GM23338 (cell line): Measurements from ENCODE around the gene MGAT5. TPM values are rescaled to one million over a fixed set of nuclear protein-coding genes. Genes with fewer than 3 reads are reported as not detected.

Source experiments
- ATAC-seq: fragments of 200-7000 bp; cut with Tn5 transposase; 3 replicates; pipeline ENCODE4 v1.9.1; 2020
- DNase-seq: peaks from one replicate; pipeline ENCODE4 v3.0.0-alpha.2; 2015; ENCODE audit warnings: low spot score
- H2AFZ ChIP-seq: fragments of 200-600 bp; sonication (generic); 2 replicates; pipeline ENCODE4 v1.8.0; 2016; ENCODE audit warnings: antibody characterized with exemption, mild to moderate bottlenecking, moderate library complexity
- H3F3A ChIP-seq: fragments of 200-600 bp; sonication (generic); replicated peaks from 2 replicates; pipeline ENCODE4 v1.8.0; 2017; ENCODE audit warnings: antibody characterized with exemption, mixed run types, low read depth
- H3K27ac ChIP-seq: fragments of 200-600 bp; sonication (generic); 2 replicates; pipeline ENCODE4 v1.6.1; 2016; ENCODE audit warnings: low read depth
- H3K27me3 ChIP-seq: fragments of 200-600 bp; sonication (generic); 2 replicates; pipeline ENCODE4 v1.8.0; 2016; ENCODE audit warnings: mild to moderate bottlenecking, mixed run types, moderate library complexity; ENCODE audit not compliant: insufficient read depth
- H3K36me3 ChIP-seq: fragments of 200-600 bp; sonication (generic); 2 replicates; pipeline ENCODE4 v1.8.0; 2016; ENCODE audit warnings: mild to moderate bottlenecking; ENCODE audit not compliant: insufficient read depth
- H3K4me1 ChIP-seq: fragments of 200-600 bp; sonication (generic); 2 replicates; pipeline ENCODE4 v1.8.0; 2016; ENCODE audit warnings: mild to moderate bottlenecking, moderate library complexity; ENCODE audit not compliant: insufficient read depth
- H3K4me2 ChIP-seq: fragments of 200-600 bp; sonication (generic); 2 replicates; pipeline ENCODE4 v1.7.1; 2017; ENCODE audit warnings: mixed run types
- H3K4me3 ChIP-seq: fragments of 200-600 bp; sonication (generic); 2 replicates; pipeline ENCODE4 v1.6.1; 2016; ENCODE audit warnings: mixed run types
- H3K79me2 ChIP-seq: fragments of 200-600 bp; sonication (generic); replicated peaks from 2 replicates; pipeline ENCODE4 v1.8.0; 2017; ENCODE audit warnings: mild to moderate bottlenecking; ENCODE audit not compliant: insufficient read depth
- H3K9me2 ChIP-seq: fragments of 200-600 bp; sonication (generic); 2 replicates; pipeline ENCODE4 v1.8.0; 2017; ENCODE audit not compliant: insufficient read depth
- H4K20me1 ChIP-seq: fragments of 200-600 bp; sonication (generic); replicated peaks from 2 replicates; pipeline ENCODE4 v1.8.0; 2017; ENCODE audit warnings: mild to moderate bottlenecking; ENCODE audit not compliant: insufficient read depth
- H3K27ac Mint-ChIP-seq: 2 replicates; pipeline ENCODE4 v1.8.0; 2020; ENCODE audit warnings: inconsistent platforms, mild to moderate bottlenecking, moderate library complexity, mixed read lengths
- H3K27me3 Mint-ChIP-seq: 3 replicates; pipeline ENCODE4 v1.8.0; 2022; ENCODE audit warnings: low read depth, mild to moderate bottlenecking, moderate library complexity, mixed read lengths, inconsistent platforms; ENCODE audit not compliant: insufficient read depth, poor library complexity
- H3K36me3 Mint-ChIP-seq: 3 replicates; pipeline ENCODE4 v1.8.0; 2021; ENCODE audit warnings: low read depth, mild to moderate bottlenecking, inconsistent platforms, moderate library complexity, mixed read lengths
- H3K4me1 Mint-ChIP-seq: 3 replicates; pipeline ENCODE4 v1.8.0; 2020; ENCODE audit warnings: mild to moderate bottlenecking, inconsistent platforms, mixed read lengths
- H3K4me3 Mint-ChIP-seq: 3 replicates; pipeline ENCODE4 v1.8.0; 2021; ENCODE audit warnings: moderate library complexity, mild to moderate bottlenecking, inconsistent platforms, mixed read lengths
- H3K9me3 Mint-ChIP-seq: 3 replicates; pipeline ENCODE4 v1.8.0; 2020; ENCODE audit warnings: moderate library complexity, mild to moderate bottlenecking, inconsistent platforms, mixed read lengths
- CREB1 ChIP-seq: fragments of 250-450 bp; sonication (Bioruptor Pico); IDR thresholded peaks from 2 replicates; pipeline ENCODE4 v1.5.0; 2020; ENCODE audit warnings: low read depth, mild to moderate bottlenecking, moderate library complexity
- EZH2 ChIP-seq: fragments of 200-600 bp; sonication (generic); IDR thresholded peaks from one replicate; pipeline ENCODE4 v1.8.0; 2017; ENCODE audit warnings: antibody characterized with exemption, mild to moderate bottlenecking, low read depth; ENCODE audit not compliant: unreplicated experiment
- EZH2phosphoT487 ChIP-seq: fragments of 200-600 bp; sonication (generic); IDR thresholded peaks from one replicate; pipeline ENCODE4 v1.8.1; 2018; ENCODE audit warnings: antibody characterized with exemption; ENCODE audit not compliant: unreplicated experiment
- JUNB ChIP-seq: IDR thresholded peaks from one replicate; pipeline ENCODE4 v1.6.1; 2016; ENCODE audit warnings: antibody characterized with exemption; ENCODE audit not compliant: unreplicated experiment
- NANOG ChIP-seq: IDR thresholded peaks from 2 replicates; pipeline ENCODE4 v1.6.1; 2016; ENCODE audit warnings: antibody characterized with exemption, borderline replicate concordance
- POLR2AphosphoS5 ChIP-seq: IDR thresholded peaks from 2 replicates; pipeline ENCODE4 v1.6.1; 2016; ENCODE audit warnings: antibody characterized with exemption, low read depth
- STAT1 ChIP-seq: IDR thresholded peaks from one replicate; pipeline ENCODE4 v1.6.1; 2016; ENCODE audit warnings: antibody characterized with exemption; ENCODE audit not compliant: unreplicated experiment
- ZNF114 ChIP-seq: fragments of 250-450 bp; sonication (Bioruptor Pico); IDR thresholded peaks from 2 replicates; pipeline ENCODE4 v1.5.0; 2020; ENCODE audit warnings: mild to moderate bottlenecking, moderate library complexity
- ZNF331 ChIP-seq: fragments of 250-450 bp; sonication (Bioruptor Pico); IDR thresholded peaks from 2 replicates; pipeline ENCODE4 v1.5.0; 2020; ENCODE audit warnings: low read depth, mild to moderate bottlenecking, moderate library complexity
- ZNF462 ChIP-seq: fragments of 250-450 bp; sonication (Bioruptor Pico); IDR thresholded peaks from 2 replicates; pipeline ENCODE4 v1.5.0; 2020; ENCODE audit warnings: mild to moderate bottlenecking, moderate library complexity
- polyA plus RNA-seq: library from polyadenylated mRNA; unstranded; fragments of >200 nt; fragmentation: Nextera tagmentation; extraction: Ambion mirVana; gene quantifications from 2 replicates; pipeline ENCODE4 v1.2.1, GENCODE V29; 2016
- total RNA-seq: library from RNA; depleted of rRNA; stranded (reverse); fragments of >200 nt; shearing (Covaris generic); gene quantifications from 2 replicates; pipeline ENCODE4 v1.2.3, GENCODE V29; 2014
- TF ChIP-seq, protein P1 (sequence below), 2 experiments: fragments of 200-600 bp in 1 of 2; sonication (generic) in 1 of 2; conservative IDR thresholded peaks; 2 replicates each; pipeline versions ENCODE4 v1.5.1 to v1.6.1; 2016 to 2017; ENCODE audit warnings: antibody characterized with exemption in 2 of 2, low read depth in 2 of 2, mild to moderate bottlenecking in 2 of 2, moderate library complexity in 1 of 2
- TF ChIP-seq, protein P2 (sequence below): IDR thresholded peaks from 2 replicates; pipeline ENCODE4 v1.6.1; 2016; ENCODE audit warnings: antibody characterized with exemption

MGAT5 gene
- total and polyA plus RNA-seq, 2 experiments from 2014 or later, result 4.6 to 27.6 TPM

DNA sequence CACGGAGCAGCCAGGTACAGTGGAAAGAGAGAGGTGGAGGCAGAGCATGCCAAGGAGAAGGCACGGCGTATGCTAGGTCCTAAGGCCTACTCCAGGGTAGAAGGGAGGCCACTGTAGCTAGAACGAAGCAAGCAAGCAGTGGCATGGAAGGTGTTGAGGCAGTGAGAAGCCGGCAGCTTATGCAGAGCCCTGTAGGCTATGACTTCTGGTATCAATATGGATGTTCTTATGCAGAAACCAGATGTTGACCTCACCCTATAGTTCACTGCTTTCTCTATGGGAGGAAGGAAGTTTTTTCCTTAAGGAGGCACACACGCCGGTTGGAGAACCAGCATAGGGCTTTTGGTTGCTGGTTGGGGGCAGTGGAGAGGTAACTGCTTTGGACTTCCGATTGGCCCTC lies 6.1 kb downstream of the MGAT5 start (continued):
- TF ChIP-seq ZNF462 (CRISPR knock-in tag) (no peak), NANOG (no peak)

DNA sequence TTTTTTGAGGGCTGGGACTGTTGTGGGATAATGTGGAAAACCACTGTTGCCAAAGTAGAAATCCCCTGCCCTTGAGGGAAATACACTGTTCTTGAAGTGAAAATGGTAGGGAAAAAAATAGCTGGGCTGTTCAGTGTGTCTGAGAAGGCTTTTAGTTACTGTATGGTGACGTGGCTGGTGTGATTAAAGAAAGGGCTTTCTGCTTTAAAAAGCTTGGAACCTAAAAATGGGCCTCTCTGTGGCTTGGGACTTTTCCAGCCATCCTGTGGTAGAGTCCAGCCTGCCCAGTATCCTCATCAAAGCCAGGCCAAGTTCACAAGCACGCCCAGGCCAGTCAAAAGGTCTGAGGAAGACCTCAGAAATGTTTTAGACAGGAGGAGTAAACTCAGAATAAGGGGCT lies 6.8 kb downstream of the MGAT5 start:
- no peaks in the 10 kb centered on the region for H3F3A ChIP-seq
- H3K9me2 ChIP-seq, result no peaks in the 10 kb centered on the region
- H4K20me1 ChIP-seq, result peaks cover 7% of the 10 kb centered on the region
- Mint-ChIP-seq H3K27ac (no peak overlapping the region), H3K36me3 (no peaks in the 10 kb centered on the region; the same call in 2 of the 3 replicates), H3K4me1 (peaks cover 25% of the 10 kb centered on the region), H3K27me3 (no peaks in the 10 kb centered on the region), H3K9me3 (no peaks in the 10 kb centered on the region), H3K4me3 (no peak overlapping the region)
- H3K4me1 ChIP-seq, result peaks cover 15% of the 10 kb centered on the region
- H3K79me2 ChIP-seq, result peaks cover 18% of the 10 kb centered on the region; the same call in 1 of the 2 replicates
- no peaks in the 10 kb centered on the region for H3K36me3 ChIP-seq
- no peak overlapping the region for H3K4me3 ChIP-seq
- H3K4me2 ChIP-seq, result peak overlapping the region; percentile 31; the same call in 1 of the 2 replicates
- no peak overlapping the region for H2AFZ ChIP-seq
- H3K27ac ChIP-seq, result no peak overlapping the region
- DNase-seq (no peak), ATAC-seq (no peak)
- H3K27me3 ChIP-seq, result no peaks in the 10 kb centered on the region
- TF ChIP-seq ZNF331 (no peak), JUNB (no peak), ZNF114 (CRISPR knock-in tag) (no peak), STAT1 (no peak), EZH2 (no peak), EZH2phosphoT487 (no peak), POLR2AphosphoS5 (no peak), CREB1 (no peak), NANOG (no peak)
- TF ChIP-seq, protein P1, sequence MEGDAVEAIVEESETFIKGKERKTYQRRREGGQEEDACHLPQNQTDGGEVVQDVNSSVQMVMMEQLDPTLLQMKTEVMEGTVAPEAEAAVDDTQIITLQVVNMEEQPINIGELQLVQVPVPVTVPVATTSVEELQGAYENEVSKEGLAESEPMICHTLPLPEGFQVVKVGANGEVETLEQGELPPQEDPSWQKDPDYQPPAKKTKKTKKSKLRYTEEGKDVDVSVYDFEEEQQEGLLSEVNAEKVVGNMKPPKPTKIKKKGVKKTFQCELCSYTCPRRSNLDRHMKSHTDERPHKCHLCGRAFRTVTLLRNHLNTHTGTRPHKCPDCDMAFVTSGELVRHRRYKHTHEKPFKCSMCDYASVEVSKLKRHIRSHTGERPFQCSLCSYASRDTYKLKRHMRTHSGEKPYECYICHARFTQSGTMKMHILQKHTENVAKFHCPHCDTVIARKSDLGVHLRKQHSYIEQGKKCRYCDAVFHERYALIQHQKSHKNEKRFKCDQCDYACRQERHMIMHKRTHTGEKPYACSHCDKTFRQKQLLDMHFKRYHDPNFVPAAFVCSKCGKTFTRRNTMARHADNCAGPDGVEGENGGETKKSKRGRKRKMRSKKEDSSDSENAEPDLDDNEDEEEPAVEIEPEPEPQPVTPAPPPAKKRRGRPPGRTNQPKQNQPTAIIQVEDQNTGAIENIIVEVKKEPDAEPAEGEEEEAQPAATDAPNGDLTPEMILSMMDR (conservative IDR thresholded peaks at IDR 0.05; ENCODE audit: low read depth in 2 of 2), result no peak
- TF ChIP-seq, protein P2, sequence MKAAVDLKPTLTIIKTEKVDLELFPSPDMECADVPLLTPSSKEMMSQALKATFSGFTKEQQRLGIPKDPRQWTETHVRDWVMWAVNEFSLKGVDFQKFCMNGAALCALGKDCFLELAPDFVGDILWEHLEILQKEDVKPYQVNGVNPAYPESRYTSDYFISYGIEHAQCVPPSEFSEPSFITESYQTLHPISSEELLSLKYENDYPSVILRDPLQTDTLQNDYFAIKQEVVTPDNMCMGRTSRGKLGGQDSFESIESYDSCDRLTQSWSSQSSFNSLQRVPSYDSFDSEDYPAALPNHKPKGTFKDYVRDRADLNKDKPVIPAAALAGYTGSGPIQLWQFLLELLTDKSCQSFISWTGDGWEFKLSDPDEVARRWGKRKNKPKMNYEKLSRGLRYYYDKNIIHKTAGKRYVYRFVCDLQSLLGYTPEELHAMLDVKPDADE, result no peak
